ENCODE data around the gene ATXN2L. TPM values are rescaled to one million over a fixed set of nuclear protein-coding genes. Genes with fewer than 3 reads are reported as not detected.
"Not testable (repeated sequence)": the region's sequence is repeated elsewhere in the genome, so short reads cannot be mapped to it uniquely, and the experiment has no call there.

The ATXN2L gene
- total and polyA plus RNA-seq, 4 donors = 23.1 to 40.7 (median 32.8) TPM

DNA sequence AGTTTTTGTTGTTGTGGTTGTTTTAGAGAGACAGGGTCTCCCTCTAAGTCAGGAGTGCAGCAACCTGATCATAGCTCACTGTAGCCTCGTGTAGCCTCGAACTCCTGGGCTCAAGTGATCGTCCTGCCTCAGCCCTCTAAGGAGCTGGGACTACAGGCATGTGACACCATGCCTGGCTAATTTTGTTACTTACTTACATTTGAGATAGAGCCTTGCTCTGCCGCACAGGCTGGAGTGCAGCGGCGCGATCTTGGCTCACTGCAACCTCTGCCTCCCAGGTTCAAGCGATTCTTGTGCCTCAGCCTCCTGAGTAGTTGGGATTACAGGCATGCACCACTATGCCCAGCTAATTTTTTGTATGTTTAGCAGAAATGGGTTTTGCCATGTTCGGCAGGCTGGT, 44.8 kb downstream of the ATXN2L start:
- H3K9me3 ChIP-seq (ENCODE audit: control insufficient read depth in 4 of 4, low read length in 3 of 4); H3K27ac ChIP-seq (ENCODE audit: low read depth in 1 of 2, low read length in 2 of 2); H3K27me3 ChIP-seq (ENCODE audit: control insufficient read depth in 4 of 4, insufficient read depth in 4 of 4, low read length in 3 of 4); DNase-seq (ENCODE audit: low spot score); H3K4me3 ChIP-seq (ENCODE audit: low read depth in 1 of 3, low read length in 3 of 3); H3K9ac ChIP-seq (ENCODE audit: low read depth in 1 of 2, low read length in 2 of 2): not testable (repeated sequence)
- peaks cover 0 to 20% (median 17%) of the 10 kb centered on the region in 4 donors for H3K4me1 ChIP-seq (ENCODE audit: control insufficient read depth in 4 of 4, insufficient read depth in 4 of 4, low read length in 3 of 4)
- 95% methylated on average over 9 of the region's 9 CpGs for WGBS
- peaks cover 12 to 46% (median 27%) of the 10 kb centered on the region in 4 donors for H3K36me3 ChIP-seq (ENCODE audit: control insufficient read depth in 4 of 4, insufficient read depth in 3 of 4, low read depth in 1 of 4, low read length in 3 of 4)

DNA sequence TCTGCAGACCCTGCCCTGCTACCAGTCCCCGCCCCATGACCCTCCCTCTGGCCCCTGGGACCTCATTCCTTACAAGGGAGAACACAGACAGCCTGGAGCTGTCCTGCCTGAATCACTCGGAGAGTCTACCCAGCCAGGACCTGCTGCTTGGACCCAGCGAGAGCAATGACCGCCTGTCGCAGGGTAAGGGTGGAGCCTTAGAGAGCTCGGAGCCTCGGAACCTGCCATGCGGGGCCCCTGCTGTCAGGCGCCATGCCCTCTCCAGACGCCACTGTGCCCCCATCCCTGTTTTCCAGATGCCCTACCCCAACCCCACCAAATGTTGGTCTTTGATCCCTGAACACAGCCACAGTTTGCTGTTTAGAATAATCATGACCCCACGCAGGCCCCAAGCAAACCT, 46.4 kb downstream of the ATXN2L start:
- DNase-seq (ENCODE audit: low spot score) = no peak
- H3K27ac ChIP-seq (ENCODE audit: low read depth in 1 of 2, low read length in 2 of 2) = no peak overlapping the region
- H3K4me1 ChIP-seq (ENCODE audit: control insufficient read depth in 4 of 4, insufficient read depth in 4 of 4, low read length in 3 of 4) = peaks cover 0 to 17% (median 15%) of the 10 kb centered on the region in 4 donors
- TF ChIP-seq, protein P1, sequence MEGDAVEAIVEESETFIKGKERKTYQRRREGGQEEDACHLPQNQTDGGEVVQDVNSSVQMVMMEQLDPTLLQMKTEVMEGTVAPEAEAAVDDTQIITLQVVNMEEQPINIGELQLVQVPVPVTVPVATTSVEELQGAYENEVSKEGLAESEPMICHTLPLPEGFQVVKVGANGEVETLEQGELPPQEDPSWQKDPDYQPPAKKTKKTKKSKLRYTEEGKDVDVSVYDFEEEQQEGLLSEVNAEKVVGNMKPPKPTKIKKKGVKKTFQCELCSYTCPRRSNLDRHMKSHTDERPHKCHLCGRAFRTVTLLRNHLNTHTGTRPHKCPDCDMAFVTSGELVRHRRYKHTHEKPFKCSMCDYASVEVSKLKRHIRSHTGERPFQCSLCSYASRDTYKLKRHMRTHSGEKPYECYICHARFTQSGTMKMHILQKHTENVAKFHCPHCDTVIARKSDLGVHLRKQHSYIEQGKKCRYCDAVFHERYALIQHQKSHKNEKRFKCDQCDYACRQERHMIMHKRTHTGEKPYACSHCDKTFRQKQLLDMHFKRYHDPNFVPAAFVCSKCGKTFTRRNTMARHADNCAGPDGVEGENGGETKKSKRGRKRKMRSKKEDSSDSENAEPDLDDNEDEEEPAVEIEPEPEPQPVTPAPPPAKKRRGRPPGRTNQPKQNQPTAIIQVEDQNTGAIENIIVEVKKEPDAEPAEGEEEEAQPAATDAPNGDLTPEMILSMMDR (IDR thresholded peaks at IDR 0.05; ENCODE audit: low read depth, low read length, missing input control) = no peak
- TF ChIP-seq FOXA2 (IDR thresholded peaks at IDR 0.05) (no peak), JUND (IDR thresholded peaks at IDR 0.05) (no peak), RAD21 (IDR thresholded peaks at IDR 0.05) (no peak), YY1 (IDR thresholded peaks at IDR 0.05) (no peak), HNF4G (IDR thresholded peaks at IDR 0.05) (no peak), RXRA (IDR thresholded peaks at IDR 0.05) (no peak), FOXA1 (IDR thresholded peaks at IDR 0.05) (no peak)
- TF ChIP-seq, protein P2, sequence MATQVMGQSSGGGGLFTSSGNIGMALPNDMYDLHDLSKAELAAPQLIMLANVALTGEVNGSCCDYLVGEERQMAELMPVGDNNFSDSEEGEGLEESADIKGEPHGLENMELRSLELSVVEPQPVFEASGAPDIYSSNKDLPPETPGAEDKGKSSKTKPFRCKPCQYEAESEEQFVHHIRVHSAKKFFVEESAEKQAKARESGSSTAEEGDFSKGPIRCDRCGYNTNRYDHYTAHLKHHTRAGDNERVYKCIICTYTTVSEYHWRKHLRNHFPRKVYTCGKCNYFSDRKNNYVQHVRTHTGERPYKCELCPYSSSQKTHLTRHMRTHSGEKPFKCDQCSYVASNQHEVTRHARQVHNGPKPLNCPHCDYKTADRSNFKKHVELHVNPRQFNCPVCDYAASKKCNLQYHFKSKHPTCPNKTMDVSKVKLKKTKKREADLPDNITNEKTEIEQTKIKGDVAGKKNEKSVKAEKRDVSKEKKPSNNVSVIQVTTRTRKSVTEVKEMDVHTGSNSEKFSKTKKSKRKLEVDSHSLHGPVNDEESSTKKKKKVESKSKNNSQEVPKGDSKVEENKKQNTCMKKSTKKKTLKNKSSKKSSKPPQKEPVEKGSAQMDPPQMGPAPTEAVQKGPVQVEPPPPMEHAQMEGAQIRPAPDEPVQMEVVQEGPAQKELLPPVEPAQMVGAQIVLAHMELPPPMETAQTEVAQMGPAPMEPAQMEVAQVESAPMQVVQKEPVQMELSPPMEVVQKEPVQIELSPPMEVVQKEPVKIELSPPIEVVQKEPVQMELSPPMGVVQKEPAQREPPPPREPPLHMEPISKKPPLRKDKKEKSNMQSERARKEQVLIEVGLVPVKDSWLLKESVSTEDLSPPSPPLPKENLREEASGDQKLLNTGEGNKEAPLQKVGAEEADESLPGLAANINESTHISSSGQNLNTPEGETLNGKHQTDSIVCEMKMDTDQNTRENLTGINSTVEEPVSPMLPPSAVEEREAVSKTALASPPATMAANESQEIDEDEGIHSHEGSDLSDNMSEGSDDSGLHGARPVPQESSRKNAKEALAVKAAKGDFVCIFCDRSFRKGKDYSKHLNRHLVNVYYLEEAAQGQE (IDR thresholded peaks at IDR 0.05) = no peak
- H3K4me3 ChIP-seq (ENCODE audit: low read depth in 1 of 3, low read length in 3 of 3) = no peak overlapping the region
- H3K9me3 ChIP-seq (ENCODE audit: control insufficient read depth in 4 of 4, low read length in 3 of 4) = no peaks in the 10 kb centered on the region
- no peak overlapping the region for H3K9ac ChIP-seq (ENCODE audit: low read depth in 1 of 2, low read length in 2 of 2)
- no peaks in the 10 kb centered on the region for H3K27me3 ChIP-seq (ENCODE audit: control insufficient read depth in 4 of 4, insufficient read depth in 4 of 4, low read length in 3 of 4)
- 97% methylated on average over 11 of the region's 11 CpGs for WGBS
- H3K36me3 ChIP-seq (ENCODE audit: control insufficient read depth in 4 of 4, insufficient read depth in 3 of 4, low read depth in 1 of 4, low read length in 3 of 4) = peaks cover 16 to 49% (median 27%) of the 10 kb centered on the region in 4 donors

DNA sequence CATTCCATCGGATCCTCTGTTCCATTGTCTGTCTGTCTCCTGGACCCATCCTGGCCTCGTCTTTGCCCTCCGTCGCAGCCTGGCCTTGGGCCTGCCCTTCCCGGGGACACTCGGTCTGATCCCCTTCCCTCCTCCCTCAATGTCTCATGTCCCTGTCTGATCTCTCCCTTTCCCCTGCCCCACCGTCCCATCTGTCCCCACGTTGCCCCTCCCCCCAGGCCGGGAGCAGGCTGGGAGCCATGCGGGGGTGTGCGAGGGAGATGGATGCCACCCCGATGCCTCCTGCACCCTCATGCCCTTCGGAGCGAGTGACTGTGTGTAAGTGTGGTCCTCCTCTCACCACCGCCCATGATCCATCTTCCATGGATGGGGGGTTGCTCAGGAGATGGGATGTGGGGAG, 50.2 kb downstream of the ATXN2L start:
- 92% methylated on average over 15 of the region's 15 CpGs for WGBS
- no peaks in the 10 kb centered on the region for H3K27me3 ChIP-seq (ENCODE audit: control insufficient read depth in 4 of 4, insufficient read depth in 4 of 4, low read length in 3 of 4)
- no peak for TF ChIP-seq RAD21 (IDR thresholded peaks at IDR 0.05)
- H3K9me3 ChIP-seq (ENCODE audit: control insufficient read depth in 4 of 4, low read length in 3 of 4) = no peaks in the 10 kb centered on the region
- peaks cover 16 to 44% (median 25%) of the 10 kb centered on the region in 4 donors for H3K36me3 ChIP-seq (ENCODE audit: control insufficient read depth in 4 of 4, insufficient read depth in 3 of 4, low read depth in 1 of 4, low read length in 3 of 4)
- no peak overlapping the region for H3K9ac ChIP-seq (ENCODE audit: low read depth in 1 of 2, low read length in 2 of 2)
- H3K27ac ChIP-seq (ENCODE audit: low read depth in 1 of 2, low read length in 2 of 2) = no peak overlapping the region
- H3K4me1 ChIP-seq (ENCODE audit: control insufficient read depth in 4 of 4, insufficient read depth in 4 of 4, low read length in 3 of 4) = no peaks in the 10 kb centered on the region
- DNase-seq (ENCODE audit: low spot score) = no peak
- H3K4me3 ChIP-seq (ENCODE audit: low read depth in 1 of 3, low read length in 3 of 3) = no peak overlapping the region

All from liver (tissue), 9 donors.